Uterus (tissue), 4 donors: Measurements from ENCODE around the gene ANO7. TPM values are rescaled to one million over a fixed set of nuclear protein-coding genes. Genes with fewer than 3 reads are reported as not detected.

Source experiments
- DNase-seq, 2 donors: peaks; one replicate each; pipeline ENCODE4 v3.0.0-alpha.2; 2019 to 2020
- H3K27ac ChIP-seq, 2 donors: fragments of 200-600 bp; sonication (generic); 1 replicate in 1 of 2; 2 replicates in 1 of 2; pipeline ENCODE4 v1.5.1; 2016 to 2018
- H3K27me3 ChIP-seq, 2 donors: fragments of 200-600 bp; sonication (generic); one replicate each; pipeline ENCODE4 v1.5.1; 2018 to 2019; ENCODE audit warnings: control low read depth in 1 of 2
- H3K36me3 ChIP-seq, 2 donors: fragments of 200-600 bp; sonication (generic); one replicate each; pipeline ENCODE4 v1.5.1; 2019; ENCODE audit warnings: control low read depth in 1 of 2
- H3K4me1 ChIP-seq, 2 donors: fragments of 200-600 bp; sonication (generic); one replicate each; pipeline ENCODE4 v1.5.1; 2018 to 2019; ENCODE audit warnings: control low read depth in 1 of 2
- H3K4me3 ChIP-seq, 2 donors: fragments of 200-600 bp; sonication (generic); 1 replicate in 1 of 2; 2 replicates in 1 of 2; pipeline ENCODE4 v1.5.1; 2018 to 2019; ENCODE audit warnings: mild to moderate bottlenecking in 1 of 2
- H3K9me3 ChIP-seq, 2 donors: fragments of 200-600 bp; sonication (generic); one replicate each; pipeline ENCODE4 v1.5.1; 2019; ENCODE audit warnings: control low read depth in 1 of 2
- CTCF ChIP-seq, 4 experiments: fragments of 200-600 bp in 2 of 4; fragments of 450-650 bp in 2 of 4; sonication (generic) in 2 of 4; IDR thresholded peaks; one replicate each; pipeline ENCODE4 v1.5.1; 2016 to 2019; ENCODE audit warnings: antibody characterized with exemption in 4 of 4, mild to moderate bottlenecking in 2 of 4, moderate library complexity in 1 of 4
- POLR2A ChIP-seq, 2 donors: fragments of 450-650 bp; IDR thresholded peaks; one replicate each; pipeline ENCODE4 v1.6.1; 2016; ENCODE audit warnings: antibody characterized with exemption in 2 of 2, mild to moderate bottlenecking in 1 of 2, moderate library complexity in 1 of 2
- intact Hi-C: fragments of 100-400 bp; cut with DNase I; formaldehyde crosslinking; loops from one replicate; pipeline ENCODE4 v1.15.1; 2023; ENCODE audit warnings: low total_unique reads
- total RNA-seq, 4 donors: library from RNA; depleted of rRNA in 3 of 4; stranded (reverse); fragments of >200 nt in 3 of 4; gene quantifications; one replicate each; pipeline versions ENCODE4 v1.1.0 to v1.2.4, GENCODE V29; 2014 to 2023
- donor health status: DM: yes; HTN: yes; CAD: no.

The ANO7 gene
- total RNA-seq, 4 donors from 2014 or later = under 0.01 to 3.8 (median 0.21) TPM; not detected in 1

- no peaks in the 10 kb centered on the region for H3K27me3 ChIP-seq
- intact Hi-C loops = no loop called here
- DNase-seq = no peak
- no peaks in the 10 kb centered on the region for H3K4me1 ChIP-seq
- no peak overlapping the region for H3K4me3 ChIP-seq
- TF ChIP-seq POLR2A (IDR thresholded peaks at IDR 0.05) = no peak
- TF ChIP-seq CTCF (IDR thresholded peaks at IDR 0.05) = no peak
- no peak overlapping the region for H3K27ac ChIP-seq
- H3K36me3 ChIP-seq = no peaks in the 10 kb centered on the region
- H3K9me3 ChIP-seq = no peaks in the 10 kb centered on the region
Measured at GRCh38 chr2:241207151-241207550, 18.7 kb downstream of the ANO7 start.

DNA sequence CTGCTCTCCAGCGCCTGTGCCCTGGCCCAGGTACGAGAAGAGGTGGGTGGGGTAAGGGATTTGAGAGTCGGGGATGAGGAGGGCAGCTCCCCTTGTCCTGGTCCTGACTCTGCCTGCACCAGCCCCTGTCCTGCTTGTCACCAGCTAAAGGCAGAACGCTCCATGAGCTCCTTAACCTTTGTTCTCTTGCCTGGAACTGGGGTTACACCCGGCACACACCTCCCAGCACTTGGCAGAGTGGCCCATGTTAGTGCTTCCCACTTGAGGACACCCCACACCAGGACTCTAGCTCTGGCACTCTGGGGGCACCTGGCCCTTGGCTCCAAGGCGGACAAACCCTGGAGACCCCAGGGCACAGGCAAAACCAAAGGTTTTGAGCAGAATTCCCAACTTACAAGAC is 19.2 kb downstream of the ANO7 start:
- TF ChIP-seq POLR2A (IDR thresholded peaks at IDR 0.05) (no peak), CTCF (IDR thresholded peaks at IDR 0.05) (no peak)

GRCh38 chr2:241208058-241208457 is 19.6 kb downstream of the ANO7 start:
- DNase-seq = no peak
- Histone ChIP-seq H3K27me3 (no peaks in the 10 kb centered on the region), H3K9me3 (no peaks in the 10 kb centered on the region), H3K27ac (no peak overlapping the region), H3K4me3 (no peak overlapping the region), H3K36me3 (no peaks in the 10 kb centered on the region), H3K4me1 (no peaks in the 10 kb centered on the region)
- TF ChIP-seq POLR2A (IDR thresholded peaks at IDR 0.05) (no peak), CTCF (IDR thresholded peaks at IDR 0.05) (no peak)
- intact Hi-C loops = no loop called here

More for the DNA sequence above, 19.2 kb downstream of the ANO7 start:
- intact Hi-C loops = no loop called here
- Histone ChIP-seq H3K36me3 (no peaks in the 10 kb centered on the region), H3K9me3 (no peaks in the 10 kb centered on the region), H3K27me3 (no peaks in the 10 kb centered on the region), H3K4me3 (no peak overlapping the region), H3K4me1 (no peaks in the 10 kb centered on the region), H3K27ac (no peak overlapping the region)
- DNase-seq = no peak

DNA sequence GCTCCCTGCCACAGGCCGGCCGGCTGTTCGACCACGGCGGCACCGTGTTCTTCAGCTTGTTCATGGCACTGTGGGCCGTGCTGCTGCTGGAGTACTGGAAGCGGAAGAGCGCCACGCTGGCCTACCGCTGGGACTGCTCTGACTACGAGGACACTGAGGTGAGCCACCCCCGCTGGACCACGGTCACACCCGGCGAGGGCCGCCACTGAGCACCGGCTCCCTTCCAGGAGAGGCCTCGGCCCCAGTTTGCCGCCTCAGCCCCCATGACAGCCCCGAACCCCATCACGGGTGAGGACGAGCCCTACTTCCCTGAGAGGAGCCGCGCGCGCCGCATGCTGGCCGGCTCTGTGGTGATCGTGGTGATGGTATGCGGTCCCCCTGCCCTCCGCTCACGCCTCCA is 20.8 kb downstream of the ANO7 start:
- no peaks in the 10 kb centered on the region for H3K36me3 ChIP-seq
- no peaks in the 10 kb centered on the region for H3K4me1 ChIP-seq
- H3K27ac ChIP-seq = no peak overlapping the region
- intact Hi-C loops = no loop called here
- no peaks in the 10 kb centered on the region for H3K27me3 ChIP-seq
- no peak overlapping the region for H3K4me3 ChIP-seq
- TF ChIP-seq CTCF (IDR thresholded peaks at IDR 0.05) (no peak), POLR2A (IDR thresholded peaks at IDR 0.05) (no peak)
- no peaks in the 10 kb centered on the region for H3K9me3 ChIP-seq
- no peak for DNase-seq

DNA sequence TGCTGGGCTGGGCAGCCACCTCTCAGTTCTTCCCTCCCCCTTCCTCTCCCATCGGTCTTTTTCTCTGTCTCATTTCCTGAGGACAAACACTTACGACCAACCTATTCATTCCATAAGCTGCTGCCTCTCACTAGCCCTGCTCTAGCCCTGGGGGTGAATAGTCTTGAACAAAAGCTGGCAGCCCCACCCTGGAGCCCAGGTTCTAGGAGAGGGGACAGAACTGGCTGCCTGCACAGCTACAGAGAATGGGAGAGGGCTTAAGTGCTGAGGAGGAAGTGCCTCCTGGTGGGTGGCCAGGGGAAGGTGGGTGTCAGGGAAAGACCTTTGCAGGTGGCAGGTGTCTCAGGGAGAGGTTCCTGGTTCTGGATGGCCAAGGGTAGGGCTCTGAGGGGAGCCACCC is 22.8 kb downstream of the ANO7 start:
- no peaks in the 10 kb centered on the region for H3K27me3 ChIP-seq
- no peak for TF ChIP-seq POLR2A (IDR thresholded peaks at IDR 0.05)
- TF ChIP-seq CTCF (IDR thresholded peaks at IDR 0.05) = no peak
- H3K36me3 ChIP-seq = no peaks in the 10 kb centered on the region
- H3K27ac ChIP-seq = no peak overlapping the region
- no peaks in the 10 kb centered on the region for H3K9me3 ChIP-seq
- DNase-seq = no peak
- intact Hi-C loops = no loop called here
- no peaks in the 10 kb centered on the region for H3K4me1 ChIP-seq
- H3K4me3 ChIP-seq = no peak overlapping the region
